Activated B cell treated with CpG ODN at 0.5 μM for 24 hours (primary cell): ENCODE data around the gene ANKHD1. TPM values are rescaled to one million over a fixed set of nuclear protein-coding genes. Genes with fewer than 3 reads are reported as not detected.
A peak's percentile ranks its signal among the peaks of the same experiment; 100 is the strongest.

Source experiments
- ATAC-seq: fragments of 200-7000 bp; cut with Tn5 transposase; one replicate; pipeline ENCODE4 v1.10.0; 2021; ENCODE audit warnings: low read depth, mild to moderate bottlenecking, moderate library complexity
- CTCF ChIA-PET: fragments of 350-600 bp; sonication (Branson Sonifier 250); formaldehyde crosslinking; loops from one replicate; lab custom pipeline; 2021; ENCODE audit warnings: antibody characterized with exemption; lab: Charles Lee
- POLR2A ChIA-PET: fragments of 350-600 bp; sonication (Branson Sonifier 250); formaldehyde crosslinking; loops from one replicate; lab custom pipeline; 2021; ENCODE audit warnings: antibody characterized with exemption; lab: Charles Lee
- DNase-seq: peaks from one replicate; pipeline ENCODE4 v3.0.0; 2022
- H3K27ac Mint-ChIP-seq: one replicate; pipeline ENCODE4 v1.8.0; 2020; ENCODE audit warnings: mixed read lengths
- H3K27me3 Mint-ChIP-seq: one replicate; pipeline ENCODE4 v1.8.0; 2021; ENCODE audit warnings: mixed read lengths
- H3K36me3 Mint-ChIP-seq: one replicate; pipeline ENCODE4 v1.8.0; 2021; ENCODE audit warnings: low read depth, mixed read lengths
- H3K4me1 Mint-ChIP-seq: one replicate; pipeline ENCODE4 v1.8.0; 2021; ENCODE audit warnings: mixed read lengths
- H3K4me3 Mint-ChIP-seq: one replicate; pipeline ENCODE4 v1.8.0; 2020; ENCODE audit warnings: mild to moderate bottlenecking, mixed read lengths
- H3K9me3 Mint-ChIP-seq: one replicate; pipeline ENCODE4 v1.8.0; 2020; ENCODE audit warnings: mixed read lengths
- intact Hi-C: fragments of 100-400 bp; cut with micrococcal nuclease; formaldehyde crosslinking; loops from one replicate; pipeline ENCODE4 v1.15.1; 2024
- total RNA-seq: library from RNA; stranded (reverse); gene quantifications from 2 replicates; pipeline ENCODE4 v1.2.3, GENCODE V29; 2022
- TF ChIP-seq, protein P1 (sequence below): fragments of 200-600 bp; IDR thresholded peaks from one replicate; pipeline ENCODE4 v1.8.0; 2022; ENCODE audit warnings: antibody characterized with exemption, mild to moderate bottlenecking

ANKHD1 gene, protein sequence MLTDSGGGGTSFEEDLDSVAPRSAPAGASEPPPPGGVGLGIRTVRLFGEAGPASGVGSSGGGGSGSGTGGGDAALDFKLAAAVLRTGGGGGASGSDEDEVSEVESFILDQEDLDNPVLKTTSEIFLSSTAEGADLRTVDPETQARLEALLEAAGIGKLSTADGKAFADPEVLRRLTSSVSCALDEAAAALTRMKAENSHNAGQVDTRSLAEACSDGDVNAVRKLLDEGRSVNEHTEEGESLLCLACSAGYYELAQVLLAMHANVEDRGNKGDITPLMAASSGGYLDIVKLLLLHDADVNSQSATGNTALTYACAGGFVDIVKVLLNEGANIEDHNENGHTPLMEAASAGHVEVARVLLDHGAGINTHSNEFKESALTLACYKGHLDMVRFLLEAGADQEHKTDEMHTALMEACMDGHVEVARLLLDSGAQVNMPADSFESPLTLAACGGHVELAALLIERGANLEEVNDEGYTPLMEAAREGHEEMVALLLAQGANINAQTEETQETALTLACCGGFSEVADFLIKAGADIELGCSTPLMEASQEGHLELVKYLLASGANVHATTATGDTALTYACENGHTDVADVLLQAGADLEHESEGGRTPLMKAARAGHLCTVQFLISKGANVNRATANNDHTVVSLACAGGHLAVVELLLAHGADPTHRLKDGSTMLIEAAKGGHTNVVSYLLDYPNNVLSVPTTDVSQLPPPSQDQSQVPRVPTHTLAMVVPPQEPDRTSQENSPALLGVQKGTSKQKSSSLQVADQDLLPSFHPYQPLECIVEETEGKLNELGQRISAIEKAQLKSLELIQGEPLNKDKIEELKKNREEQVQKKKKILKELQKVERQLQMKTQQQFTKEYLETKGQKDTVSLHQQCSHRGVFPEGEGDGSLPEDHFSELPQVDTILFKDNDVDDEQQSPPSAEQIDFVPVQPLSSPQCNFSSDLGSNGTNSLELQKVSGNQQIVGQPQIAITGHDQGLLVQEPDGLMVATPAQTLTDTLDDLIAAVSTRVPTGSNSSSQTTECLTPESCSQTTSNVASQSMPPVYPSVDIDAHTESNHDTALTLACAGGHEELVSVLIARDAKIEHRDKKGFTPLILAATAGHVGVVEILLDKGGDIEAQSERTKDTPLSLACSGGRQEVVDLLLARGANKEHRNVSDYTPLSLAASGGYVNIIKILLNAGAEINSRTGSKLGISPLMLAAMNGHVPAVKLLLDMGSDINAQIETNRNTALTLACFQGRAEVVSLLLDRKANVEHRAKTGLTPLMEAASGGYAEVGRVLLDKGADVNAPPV (N-terminal part only)
- total RNA-seq, result 166 and 187 TPM in 2 replicates

DNA sequence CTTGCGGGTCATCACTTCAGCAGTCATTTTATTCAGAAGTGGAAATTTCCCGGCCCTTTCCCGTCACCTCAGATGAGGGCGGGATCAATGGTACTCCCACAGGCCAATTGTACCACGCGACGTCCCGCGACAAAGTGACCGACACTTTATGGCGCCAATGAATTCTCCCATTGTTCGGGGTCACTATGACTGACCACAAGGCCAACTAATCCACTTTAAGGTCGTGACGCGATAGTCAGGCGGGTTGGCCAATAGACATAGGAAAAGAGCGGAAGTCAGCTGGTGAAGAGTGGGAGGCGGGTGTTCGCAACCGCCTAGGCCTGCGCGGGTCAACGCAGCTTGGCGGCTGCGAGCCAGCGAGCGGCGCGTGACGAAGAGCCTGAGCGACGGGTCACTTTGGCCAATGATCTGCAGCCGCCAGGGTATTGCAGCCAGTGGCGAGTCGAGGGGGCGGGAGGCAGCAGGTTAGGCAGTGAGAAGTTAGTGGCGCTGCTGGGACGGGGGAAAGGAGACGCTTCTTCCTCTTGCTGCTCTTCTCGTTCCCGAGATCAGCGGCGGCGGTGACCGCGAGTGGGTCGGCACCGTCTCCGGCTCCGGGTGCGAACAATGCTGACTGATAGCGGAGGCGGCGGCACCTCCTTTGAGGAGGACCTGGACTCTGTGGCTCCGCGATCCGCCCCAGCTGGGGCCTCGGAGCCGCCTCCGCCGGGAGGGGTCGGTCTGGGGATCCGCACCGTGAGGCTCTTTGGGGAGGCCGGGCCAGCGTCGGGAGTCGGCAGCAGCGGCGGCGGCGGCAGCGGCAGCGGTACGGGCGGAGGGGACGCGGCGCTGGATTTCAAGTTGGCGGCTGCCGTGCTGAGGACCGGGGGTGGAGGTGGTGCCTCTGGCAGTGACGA, at the start of gene ANKHD1:
ANKHD1 (plus strand) TSS at position 472 of the 896 bp plus-strand sequence; CDS start at position 607, 135 bp downstream.
- peak; percentile 90 for DNase-seq
- intact Hi-C loops, result loop anchor here (1.0 to 10.0 kb wide), 16 partner anchors 41 to 1859 kb away; partner anchors contain the start of genes APBB3, CYSTM1, EIF4EBP3 and ETF1
- H3K36me3 Mint-ChIP-seq, result peaks cover 13% of the 10 kb centered on the region
- ChIA-PET CTCF (interaction anchor here (0.9 to 1.3 kb wide), 2 partner anchors 28 to 309 kb away, joined by 3 to 6 read pairs; no protein-coding TSS in a partner anchor), POLR2A (interaction anchor here (0.6 to 4.0 kb wide), 31 partner anchors 9 to 1859 kb away, joined by 3 to 43 read pairs (median 4); partner anchors contain the start of genes CD14, EIF4EBP3, ETF1 and HARS1)
- H3K4me1 Mint-ChIP-seq, result peaks cover 38% of the 10 kb centered on the region
- no peak within 1 kb of the TSS for H3K4me3 Mint-ChIP-seq
- peak; percentile 79 for ATAC-seq
- TF ChIP-seq, protein P1, sequence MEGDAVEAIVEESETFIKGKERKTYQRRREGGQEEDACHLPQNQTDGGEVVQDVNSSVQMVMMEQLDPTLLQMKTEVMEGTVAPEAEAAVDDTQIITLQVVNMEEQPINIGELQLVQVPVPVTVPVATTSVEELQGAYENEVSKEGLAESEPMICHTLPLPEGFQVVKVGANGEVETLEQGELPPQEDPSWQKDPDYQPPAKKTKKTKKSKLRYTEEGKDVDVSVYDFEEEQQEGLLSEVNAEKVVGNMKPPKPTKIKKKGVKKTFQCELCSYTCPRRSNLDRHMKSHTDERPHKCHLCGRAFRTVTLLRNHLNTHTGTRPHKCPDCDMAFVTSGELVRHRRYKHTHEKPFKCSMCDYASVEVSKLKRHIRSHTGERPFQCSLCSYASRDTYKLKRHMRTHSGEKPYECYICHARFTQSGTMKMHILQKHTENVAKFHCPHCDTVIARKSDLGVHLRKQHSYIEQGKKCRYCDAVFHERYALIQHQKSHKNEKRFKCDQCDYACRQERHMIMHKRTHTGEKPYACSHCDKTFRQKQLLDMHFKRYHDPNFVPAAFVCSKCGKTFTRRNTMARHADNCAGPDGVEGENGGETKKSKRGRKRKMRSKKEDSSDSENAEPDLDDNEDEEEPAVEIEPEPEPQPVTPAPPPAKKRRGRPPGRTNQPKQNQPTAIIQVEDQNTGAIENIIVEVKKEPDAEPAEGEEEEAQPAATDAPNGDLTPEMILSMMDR, result no peak
- no peaks in the 10 kb centered on the region for H3K9me3 Mint-ChIP-seq
- H3K27ac Mint-ChIP-seq, result no peak within 1 kb of the TSS
- H3K27me3 Mint-ChIP-seq, result no peaks in the 10 kb centered on the region

DNA sequence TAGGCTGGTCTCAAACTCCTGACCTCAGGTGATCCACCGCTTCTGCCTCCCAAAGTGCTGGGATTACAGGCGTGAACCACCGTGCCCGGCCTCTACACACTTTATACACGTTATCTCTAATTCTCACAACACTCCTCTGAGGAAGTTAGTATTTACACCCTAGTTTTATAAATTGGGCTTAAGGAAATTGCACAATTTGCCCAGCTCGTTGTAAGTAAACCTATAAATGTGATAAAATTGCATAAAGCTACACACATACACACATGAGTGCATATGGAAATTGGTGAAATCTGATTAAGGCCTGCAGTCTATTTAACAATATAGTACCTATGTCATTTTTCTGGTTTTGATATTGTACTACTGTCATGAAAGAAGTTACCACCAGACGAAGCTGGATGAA, 46.1 kb upstream of the ANKHD1 start:
- POLR2A ChIA-PET, result no interaction called here
- no peaks in the 10 kb centered on the region for H3K36me3 Mint-ChIP-seq
- H3K4me1 Mint-ChIP-seq, result peaks cover 12% of the 10 kb centered on the region
- H3K27ac Mint-ChIP-seq, result no peak overlapping the region
- TF ChIP-seq, protein P1, result no peak
- intact Hi-C loops, result no loop called here
- CTCF ChIA-PET, result interaction anchor here (0.8 to 14.6 kb wide), 8 partner anchors 7 to 365 kb away, joined by 3 to 347 read pairs (median 3); no protein-coding TSS in a partner anchor
- peaks cover 8% of the 10 kb centered on the region for H3K27me3 Mint-ChIP-seq
- H3K4me3 Mint-ChIP-seq, result no peak overlapping the region
- DNase-seq, result no peak
- ATAC-seq, result no peak
- no peaks in the 10 kb centered on the region for H3K9me3 Mint-ChIP-seq

DNA sequence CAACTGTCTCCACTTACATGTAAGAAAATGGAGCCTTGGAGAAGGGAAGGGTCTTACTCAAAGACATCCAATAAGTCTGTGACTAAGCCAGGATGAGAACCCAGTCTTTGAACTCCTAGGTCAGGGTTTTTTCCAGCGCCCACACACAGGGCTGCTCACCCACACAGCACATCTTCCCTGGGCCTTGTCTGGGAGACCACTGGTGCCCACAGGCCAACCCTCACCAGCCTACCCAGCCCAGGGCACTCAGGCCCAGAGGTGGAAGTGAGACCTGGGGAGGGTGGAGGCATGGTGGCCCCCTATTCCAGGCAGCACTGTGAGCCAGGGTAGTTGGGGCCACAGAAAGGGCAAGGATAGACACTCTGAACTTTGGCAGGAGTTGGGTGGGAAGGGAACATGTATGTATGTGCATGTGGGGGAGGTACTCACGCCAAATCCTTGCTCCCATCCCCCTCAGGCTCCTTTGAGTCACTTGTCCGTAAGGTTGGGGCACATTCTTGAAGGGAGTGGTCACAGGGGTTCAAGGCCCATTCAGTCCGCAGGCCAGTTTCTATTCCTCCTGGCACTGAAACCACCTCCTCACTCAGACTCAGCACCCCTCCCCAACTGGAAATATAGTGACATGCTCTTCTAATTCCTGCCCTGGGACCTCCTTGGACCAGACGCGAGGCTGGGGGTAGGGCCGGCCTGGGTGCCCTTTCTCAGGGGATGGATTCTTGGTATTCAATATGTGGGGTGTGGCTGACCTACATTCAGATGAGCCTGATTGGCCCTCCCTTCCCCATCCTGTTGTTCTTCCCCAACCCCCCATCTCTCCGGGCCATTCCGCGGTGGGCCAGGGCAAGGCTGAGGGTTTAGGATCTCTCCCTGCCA, 44.5 kb upstream of the ANKHD1 start:
- H3K4me3 Mint-ChIP-seq, result peak overlapping the region; percentile 44
- ATAC-seq, result peak; percentile 18
- ChIA-PET POLR2A (no interaction called here), CTCF (interaction anchor here (1.5 kb wide), 1 partner anchor 11 kb away, joined by 3 read pairs; no protein-coding TSS in a partner anchor)
- H3K9me3 Mint-ChIP-seq, result no peaks in the 10 kb centered on the region
- H3K27me3 Mint-ChIP-seq, result peaks cover 3% of the 10 kb centered on the region
- TF ChIP-seq, protein P1, result no peak
- intact Hi-C loops, result loop anchor here (2.0 kb wide), 1 partner anchor 112 kb away; no protein-coding TSS in a partner anchor
- H3K36me3 Mint-ChIP-seq, result no peaks in the 10 kb centered on the region
- peaks cover 9% of the 10 kb centered on the region for H3K4me1 Mint-ChIP-seq
- no peak for DNase-seq
- no peak overlapping the region for H3K27ac Mint-ChIP-seq
